HCT116 (cell line): ENCODE results near the gene EEFSEC.

Experiments used
- CBX3 ChIP-seq: IDR thresholded peaks from 2 replicates; pipeline ENCODE4 v1.6.1; 2012; ENCODE audit warnings: low read depth
- CEBPB ChIP-seq: IDR thresholded peaks from 2 replicates; pipeline ENCODE4 v1.6.1; 2012; ENCODE audit warnings: low read depth
- CTCF ChIP-seq, 3 experiments: fragments of 200-600 bp in 1 of 3; sonication (generic) in 1 of 3; IDR thresholded peaks in 2 of 3; conservative IDR thresholded peaks in 1 of 3; 2 replicates each; pipeline ENCODE4 v1.5.1; 2012 to 2017; ENCODE audit warnings: low read depth in 2 of 3, low read length in 2 of 3, antibody characterized with exemption in 1 of 3, borderline replicate concordance in 1 of 3, control low read depth in 1 of 3, mild to moderate bottlenecking in 1 of 3, mixed read lengths in 1 of 3, mixed run types in 1 of 3, moderate library complexity in 1 of 3; ENCODE audit not compliant: insufficient read depth in 1 of 3
- EGR1 ChIP-seq: IDR thresholded peaks from 2 replicates; pipeline ENCODE4 v1.6.1; 2012; ENCODE audit warnings: low read depth
- EZH2 ChIP-seq: fragments of 200-600 bp; sonication (generic); IDR thresholded peaks from 2 replicates; pipeline ENCODE4 v1.6.1; 2017; ENCODE audit warnings: antibody characterized with exemption, mixed run types
- EZH2phosphoT487 ChIP-seq: fragments of 200-600 bp; IDR thresholded peaks from 2 replicates; pipeline ENCODE4 v1.6.1; 2018; ENCODE audit warnings: antibody characterized with exemption, borderline replicate concordance
- FOSL1 ChIP-seq: IDR thresholded peaks from 2 replicates; pipeline ENCODE4 v1.6.1; 2012; ENCODE audit warnings: low read depth
- MAX ChIP-seq: IDR thresholded peaks from 2 replicates; pipeline ENCODE4 v1.6.1; 2012
- POLR2A ChIP-seq: IDR thresholded peaks from 2 replicates; pipeline ENCODE4 v1.7.0; 2011; ENCODE audit warnings: borderline replicate concordance; ENCODE audit not compliant: insufficient read depth, insufficient read length; ENCODE audit errors: extremely low read depth
- POLR2AphosphoS5 ChIP-seq: IDR thresholded peaks from 2 replicates; pipeline ENCODE4 v1.6.1; 2011; ENCODE audit warnings: mild to moderate bottlenecking, low read depth, low read length, moderate library complexity
- ZBTB33 ChIP-seq: IDR thresholded peaks from 2 replicates; pipeline ENCODE4 v1.6.1; 2011; ENCODE audit warnings: mild to moderate bottlenecking, low read length, moderate library complexity; ENCODE audit not compliant: insufficient replicate concordance; ENCODE audit errors: extremely low read depth
- ZNF274 ChIP-seq: fragments of 200-500 bp; sonication (Bioruptor generic); IDR thresholded peaks from 2 replicates; pipeline ENCODE4 v1.6.1; 2014; ENCODE audit warnings: mild to moderate bottlenecking, low read depth, low read length, inconsistent platforms

GRCh38 chr3:128388932-128389331 is 235.7 kb downstream of the EEFSEC start:
- no peak for TF ChIP-seq CBX3
- TF ChIP-seq CTCF (IDR thresholded peaks at IDR 0.05 in 2 of 3, conservative IDR thresholded peaks at IDR 0.05 in 1 of 3; ENCODE audit: borderline replicate concordance in 1 of 3, insufficient read depth in 1 of 3, low read depth in 2 of 3, low read length in 2 of 3): no peak
- no peak for TF ChIP-seq EGR1
- TF ChIP-seq POLR2A: no peak
- TF ChIP-seq MAX: no peak
- TF ChIP-seq CEBPB: no peak
- no peak for TF ChIP-seq POLR2AphosphoS5
- no peak for TF ChIP-seq FOSL1
- no peak for TF ChIP-seq ZNF274
- no peak for TF ChIP-seq EZH2phosphoT487
- TF ChIP-seq EZH2: no peak
- no peak for TF ChIP-seq ZBTB33
